ENCODE results near the gene SPATA31E1.
"Not testable (repeated sequence)": the region's sequence is repeated elsewhere in the genome, so short reads cannot be mapped to it uniquely, and the experiment has no call there.

GRCh38 chr9:87917662-87918061, 35.0 kb downstream of the SPATA31E1 start, which contains the start of gene SPATA31C1:
- TF ChIP-seq CTCF, EP300, POLR2AphosphoS5, POLR2A (IDR thresholded peaks at IDR 0.05): not testable (repeated sequence)
